Upper lobe of left lung (tissue), 4 donors: ENCODE results near the gene GTPBP2.

Experiments
- CTCF ChIP-seq, 6 experiments: fragments of 450-650 bp in 4 of 6; fragments of 200-600 bp in 2 of 6; sonication (generic) in 2 of 6; IDR thresholded peaks; one replicate each; pipeline ENCODE4 v1.5.1; 2016 to 2019; ENCODE audit warnings: antibody characterized with exemption in 6 of 6
- POLR2A ChIP-seq, 4 donors: fragments of 450-650 bp; IDR thresholded peaks; one replicate each; pipeline ENCODE4 v1.5.1; 2016 to 2017; ENCODE audit warnings: antibody characterized with exemption in 4 of 4, mild to moderate bottlenecking in 2 of 4
- POLR2AphosphoS5 ChIP-seq, 2 donors: sonication (generic); formaldehyde crosslinking; IDR thresholded peaks; one replicate each; pipeline ENCODE4 v1.5.1; 2017; ENCODE audit warnings: antibody characterized with exemption in 2 of 2

GRCh38 chr6:43606019-43606418 is 23.0 kb downstream of the GTPBP2 start:
- TF ChIP-seq POLR2AphosphoS5 (IDR thresholded peaks at IDR 0.05) (no peak), CTCF (IDR thresholded peaks at IDR 0.05) (no peak), POLR2A (IDR thresholded peaks at IDR 0.05) (no peak)
